Chondrocyte (in vitro differentiated cells): ENCODE measurements around the gene SYPL2. TPM values are rescaled to one million over a fixed set of nuclear protein-coding genes. Genes with fewer than 3 reads are reported as not detected.

Experiments
- DNase-seq: peaks from one replicate; pipeline ENCODE4 v3.0.0; 2021; ENCODE audit warnings: mixed read lengths, low spot score
- H3K27ac Mint-ChIP-seq: one replicate; pipeline ENCODE4 v1.8.0; 2021; ENCODE audit warnings: mild to moderate bottlenecking, moderate library complexity, mixed read lengths; ENCODE audit not compliant: unreplicated experiment
- H3K27me3 Mint-ChIP-seq: 2 replicates; pipeline ENCODE4 v1.8.0; 2021; ENCODE audit warnings: low read depth, mixed read lengths
- H3K36me3 Mint-ChIP-seq: 2 replicates; pipeline ENCODE4 v1.8.0; 2021; ENCODE audit warnings: low read depth, mixed read lengths
- H3K4me1 Mint-ChIP-seq: 2 replicates; pipeline ENCODE4 v1.8.0; 2021; ENCODE audit warnings: low read depth, mild to moderate bottlenecking, mixed read lengths
- H3K4me3 Mint-ChIP-seq: one replicate; pipeline ENCODE4 v1.8.0; 2021; ENCODE audit warnings: mild to moderate bottlenecking, moderate library complexity, mixed read lengths; ENCODE audit not compliant: unreplicated experiment
- H3K9me3 Mint-ChIP-seq: 2 replicates; pipeline ENCODE4 v1.8.0; 2021; ENCODE audit warnings: low read depth, mixed read lengths
- CTCF ChIP-seq: fragments of 200-600 bp; sonication (generic); IDR thresholded peaks from 2 replicates; pipeline ENCODE4 v1.5.0; 2021; ENCODE audit warnings: antibody characterized with exemption, mild to moderate bottlenecking, moderate library complexity
- total RNA-seq: library from RNA; stranded (reverse); gene quantifications from 3 replicates; pipeline ENCODE4 v1.2.1, GENCODE V29; 2021

The SYPL2 gene
- total RNA-seq, 1 donor from 2014 or later = 1.3 TPM

GRCh38 chr1:109476825-109477224, 10.5 kb downstream of the SYPL2 start:
- TF ChIP-seq CTCF = no peak
- peaks cover 43% of the 10 kb centered on the region for H3K27me3 Mint-ChIP-seq
- no peak overlapping the region for H3K27ac Mint-ChIP-seq
- no peak for DNase-seq
- no peak overlapping the region for H3K4me3 Mint-ChIP-seq
- H3K9me3 Mint-ChIP-seq = no peaks in the 10 kb centered on the region
- H3K4me1 Mint-ChIP-seq = no peaks in the 10 kb centered on the region
- H3K36me3 Mint-ChIP-seq = no peaks in the 10 kb centered on the region

- peaks cover 42% of the 10 kb centered on the region for H3K27me3 Mint-ChIP-seq
- H3K27ac Mint-ChIP-seq = no peak overlapping the region
- peaks cover 1% of the 10 kb centered on the region for H3K4me1 Mint-ChIP-seq
- DNase-seq = no peak
- H3K4me3 Mint-ChIP-seq = no peak overlapping the region
- H3K9me3 Mint-ChIP-seq = no peaks in the 10 kb centered on the region
- no peak for TF ChIP-seq CTCF
- no peaks in the 10 kb centered on the region for H3K36me3 Mint-ChIP-seq
These were observed 11.5 kb downstream of the SYPL2 start for GRCh38 chr1:109477821-109478220.

GRCh38 chr1:109478806-109479205, 12.5 kb downstream of the SYPL2 start:
- no peak for DNase-seq
- H3K4me3 Mint-ChIP-seq = no peak overlapping the region

GRCh38 chr1:109479311-109479710, 13.0 kb downstream of the SYPL2 start:
- peaks cover 12% of the 10 kb centered on the region for H3K4me1 Mint-ChIP-seq
- no peak for TF ChIP-seq CTCF
- no peak overlapping the region for H3K27ac Mint-ChIP-seq
- H3K36me3 Mint-ChIP-seq = no peaks in the 10 kb centered on the region
- no peaks in the 10 kb centered on the region for H3K9me3 Mint-ChIP-seq
- peaks cover 36% of the 10 kb centered on the region for H3K27me3 Mint-ChIP-seq
- DNase-seq = no peak
- no peak overlapping the region for H3K4me3 Mint-ChIP-seq

More at GRCh38 chr1:109478806-109479205, 12.5 kb downstream of the SYPL2 start:
- H3K27me3 Mint-ChIP-seq = peaks cover 36% of the 10 kb centered on the region
- TF ChIP-seq CTCF = no peak
- no peaks in the 10 kb centered on the region for H3K36me3 Mint-ChIP-seq
- H3K27ac Mint-ChIP-seq = no peak overlapping the region
- H3K9me3 Mint-ChIP-seq = no peaks in the 10 kb centered on the region
- peaks cover 9% of the 10 kb centered on the region for H3K4me1 Mint-ChIP-seq

GRCh38 chr1:109479901-109480300, 13.6 kb downstream of the SYPL2 start:
- Mint-ChIP-seq H3K27ac (no peak overlapping the region), H3K27me3 (peaks cover 36% of the 10 kb centered on the region), H3K9me3 (no peaks in the 10 kb centered on the region), H3K36me3 (no peaks in the 10 kb centered on the region), H3K4me3 (no peak overlapping the region), H3K4me1 (peaks cover 18% of the 10 kb centered on the region)
- no peak for TF ChIP-seq CTCF
- no peak for DNase-seq
